Measurements from ENCODE around the gene PSMD13. TPM values are rescaled to one million over a fixed set of nuclear protein-coding genes. Genes with fewer than 3 reads are reported as not detected.
"Not testable (repeated sequence)": the region's sequence is repeated elsewhere in the genome, so short reads cannot be mapped to it uniquely, and the experiment has no call there.

PSMD13 gene
- polyA plus RNA-seq, 10 donors = 88.0 to 129 (median 99.1) TPM

DNA sequence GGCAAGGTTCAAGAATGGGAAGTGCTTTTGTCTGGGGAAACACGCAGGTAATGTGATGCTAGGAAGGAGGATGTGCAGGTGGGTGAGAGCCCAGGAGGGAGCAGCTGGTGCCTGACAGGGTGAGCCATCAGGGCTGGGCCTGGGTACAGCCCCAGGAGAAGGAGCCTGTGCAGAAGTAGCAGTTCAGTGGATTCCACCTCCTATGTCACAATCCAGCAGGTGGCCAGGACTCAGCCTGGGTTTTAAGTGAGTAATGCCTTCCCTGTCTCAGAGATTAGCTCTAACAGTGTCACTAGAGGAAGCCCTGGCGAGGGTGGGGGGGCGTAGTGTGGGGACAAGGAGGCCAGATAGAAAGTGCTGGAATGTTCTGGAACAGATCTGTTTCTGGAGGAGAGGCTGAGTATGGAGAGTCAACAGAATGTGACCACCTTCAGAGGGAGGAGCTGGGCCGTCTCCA, 21.2 kb upstream of the PSMD13 start:
- no peak for DNase-seq

DNA sequence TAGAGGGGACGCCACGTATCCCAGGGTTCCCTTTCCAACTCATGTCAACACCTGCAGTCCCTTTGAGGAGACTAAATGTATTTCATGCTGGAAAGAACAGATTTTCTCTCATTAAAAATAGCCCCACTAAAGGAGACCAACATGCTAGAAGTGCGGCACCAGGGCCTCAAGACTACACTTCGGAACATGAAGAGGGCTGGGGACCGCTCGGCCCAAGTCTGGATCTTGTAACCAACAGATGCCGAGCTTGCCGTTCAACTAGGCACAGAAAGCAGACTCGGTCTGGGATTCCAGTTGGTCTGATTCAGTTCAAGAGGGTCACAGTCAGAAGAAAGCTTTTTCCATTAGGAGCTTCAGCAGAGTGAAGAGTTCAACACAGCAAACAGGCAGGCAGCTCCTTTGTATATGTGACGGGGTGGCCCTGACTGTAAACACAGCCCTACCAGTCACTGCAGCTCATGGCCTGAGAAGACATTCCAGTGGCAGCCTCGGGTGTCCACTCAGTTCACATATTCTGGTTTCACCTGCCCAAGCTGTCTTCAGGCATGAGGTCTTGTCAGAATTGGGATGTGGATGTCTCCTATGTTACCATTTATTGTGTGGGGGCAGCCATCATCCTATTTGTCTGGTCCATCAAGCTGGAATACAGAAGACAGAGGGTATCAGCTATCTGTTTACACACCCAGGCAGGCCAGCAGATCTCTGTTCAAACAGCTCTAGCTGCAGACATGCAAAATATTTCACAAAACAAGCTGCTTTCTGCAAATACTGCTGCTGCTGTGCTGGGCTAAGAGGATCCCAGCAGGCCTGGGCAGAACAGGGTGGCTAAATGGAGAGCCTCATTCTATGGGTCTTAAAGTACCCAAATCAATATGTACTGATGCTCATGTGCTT, 20.4 kb upstream of the PSMD13 start:
- no peak for DNase-seq

DNA sequence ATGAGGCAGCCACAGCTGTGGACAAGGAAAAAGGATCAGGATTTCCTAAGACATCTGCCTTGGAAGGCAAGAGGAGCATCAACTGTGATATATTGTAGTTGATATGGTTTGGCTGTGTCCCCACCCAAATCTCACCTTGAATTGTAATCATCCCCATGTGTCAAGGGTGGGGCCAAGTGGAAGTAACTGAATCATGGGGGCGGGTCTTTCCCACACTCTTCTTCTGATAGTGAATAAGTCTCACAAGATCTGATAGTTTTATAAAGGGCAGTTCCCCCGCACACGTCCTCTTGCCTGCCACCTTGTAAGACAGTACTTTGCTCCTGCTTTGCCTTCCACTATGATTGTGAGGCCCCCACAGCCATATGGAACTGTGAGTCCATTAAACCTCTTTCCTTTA, 19.1 kb upstream of the PSMD13 start:
- DNase-seq = no peak

DNA sequence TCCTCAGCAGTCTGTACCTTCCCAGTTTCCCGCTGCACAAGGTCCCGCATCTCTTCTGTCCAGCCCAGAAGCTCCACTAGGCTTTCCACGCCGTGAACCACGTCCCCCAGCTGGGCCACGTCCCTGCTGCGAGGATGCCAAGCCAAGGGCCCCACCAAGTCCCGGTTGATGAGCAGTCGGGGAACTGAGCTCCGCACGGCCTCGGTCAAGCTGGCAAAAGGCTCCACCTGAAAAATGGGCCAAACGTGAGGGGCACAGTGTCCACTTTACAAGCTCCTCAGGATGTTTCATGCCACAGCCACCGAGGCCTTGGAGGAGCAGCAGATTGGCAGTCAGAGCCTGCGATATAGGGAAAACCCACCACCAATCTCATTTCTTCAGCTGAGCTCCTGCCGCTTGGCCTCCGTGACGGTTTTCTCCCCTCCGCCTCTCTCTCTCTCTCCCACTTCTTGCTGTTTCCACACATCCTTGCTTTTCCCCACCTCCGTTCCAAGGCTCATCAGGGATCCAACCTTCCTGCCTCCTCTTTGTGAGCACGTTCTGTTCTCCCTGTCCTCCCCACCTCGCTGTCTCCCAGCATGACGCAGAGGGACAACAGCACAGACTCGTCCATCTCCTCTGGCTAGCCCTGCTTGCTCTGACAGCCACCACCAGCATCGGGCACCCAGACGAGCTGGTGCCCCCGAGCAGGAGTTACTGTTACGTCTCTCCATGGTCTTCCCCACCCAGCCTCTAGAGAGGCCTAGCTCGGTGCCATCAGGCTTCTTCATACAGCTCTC, 17.8 kb upstream of the PSMD13 start:
- DNase-seq = no peak

DNA sequence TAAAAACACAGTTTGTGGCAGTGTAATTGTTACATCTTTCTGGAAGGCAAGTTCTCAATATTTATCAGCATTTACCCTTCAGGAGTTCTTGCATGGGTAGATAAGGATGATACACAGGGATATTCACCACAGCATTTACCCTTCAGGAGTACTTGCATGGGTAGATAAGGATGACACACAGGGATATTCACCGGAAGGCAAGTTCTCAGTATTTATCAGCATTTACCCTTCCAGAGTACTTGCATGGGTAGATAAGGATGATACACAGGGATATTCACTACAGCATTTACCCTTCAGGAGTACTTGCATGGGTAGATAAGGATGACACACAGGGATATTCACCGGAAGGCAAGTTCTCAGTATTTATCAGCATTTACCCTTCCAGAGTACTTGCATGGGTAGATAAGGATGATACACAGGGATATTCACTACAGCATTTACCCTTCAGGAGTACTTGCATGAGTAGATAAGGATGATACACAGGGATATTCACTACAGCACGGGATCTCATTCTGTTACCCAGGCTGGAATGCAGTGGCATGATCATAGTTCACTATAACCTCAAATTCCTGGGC, 16.0 kb upstream of the PSMD13 start:
- not testable (repeated sequence) for DNase-seq

DNA sequence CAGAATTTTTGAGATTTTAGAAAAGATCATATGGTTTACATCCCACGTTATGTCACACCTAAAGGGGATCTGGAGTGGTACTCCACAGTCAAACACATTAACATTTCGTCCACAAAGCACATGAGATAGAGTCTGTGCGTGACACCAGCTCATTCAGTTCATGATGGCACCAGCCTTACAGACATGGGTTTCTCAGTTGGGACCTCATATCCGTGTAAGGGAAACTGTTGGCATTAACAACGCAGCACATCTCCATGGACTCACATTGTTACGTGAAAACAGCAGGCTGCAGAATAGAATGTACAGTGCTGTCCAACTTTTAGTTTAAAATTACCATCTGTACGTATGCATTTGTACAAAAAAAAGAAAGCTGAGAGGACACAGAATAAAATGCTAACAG, 15.2 kb upstream of the PSMD13 start:
- DNase-seq = no peak

DNA sequence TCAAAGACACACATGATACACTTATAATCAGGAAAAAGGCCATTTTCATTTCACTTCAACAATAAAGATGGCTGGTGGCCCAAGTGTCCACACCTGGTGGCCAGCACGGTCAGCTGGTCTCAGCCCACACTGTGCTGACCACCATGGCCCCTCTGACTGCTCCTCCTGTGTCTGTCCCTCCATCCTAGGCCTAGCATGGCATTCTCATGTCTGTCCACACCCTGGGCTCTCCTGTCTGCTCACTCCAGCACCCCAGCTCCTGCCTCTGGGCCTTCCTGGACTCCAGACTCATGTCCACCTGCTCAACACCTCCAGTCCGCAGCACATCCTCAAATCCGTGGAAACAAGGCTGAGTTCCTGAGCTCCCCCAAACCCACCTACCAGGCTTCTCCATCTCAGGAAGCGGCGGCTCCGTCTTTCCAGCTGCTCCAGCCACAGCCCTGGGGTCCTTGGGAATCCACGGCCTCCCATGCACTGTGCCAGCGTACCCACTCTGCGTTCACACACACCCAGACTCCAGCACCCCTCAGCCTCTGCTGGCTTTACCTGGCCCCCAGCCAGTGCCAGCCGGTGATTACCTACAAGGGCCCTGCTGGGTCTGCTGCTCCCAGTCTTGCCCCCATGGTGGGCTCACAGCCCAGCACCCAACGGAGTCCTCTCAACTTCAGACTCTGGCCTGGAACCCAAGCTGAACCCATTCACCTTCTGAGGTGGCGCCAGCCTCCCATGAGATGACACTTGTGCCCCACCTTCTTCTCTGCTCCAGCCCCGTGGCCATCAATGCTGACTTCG, 14.6 kb upstream of the PSMD13 start:
- no peak for DNase-seq

DNA sequence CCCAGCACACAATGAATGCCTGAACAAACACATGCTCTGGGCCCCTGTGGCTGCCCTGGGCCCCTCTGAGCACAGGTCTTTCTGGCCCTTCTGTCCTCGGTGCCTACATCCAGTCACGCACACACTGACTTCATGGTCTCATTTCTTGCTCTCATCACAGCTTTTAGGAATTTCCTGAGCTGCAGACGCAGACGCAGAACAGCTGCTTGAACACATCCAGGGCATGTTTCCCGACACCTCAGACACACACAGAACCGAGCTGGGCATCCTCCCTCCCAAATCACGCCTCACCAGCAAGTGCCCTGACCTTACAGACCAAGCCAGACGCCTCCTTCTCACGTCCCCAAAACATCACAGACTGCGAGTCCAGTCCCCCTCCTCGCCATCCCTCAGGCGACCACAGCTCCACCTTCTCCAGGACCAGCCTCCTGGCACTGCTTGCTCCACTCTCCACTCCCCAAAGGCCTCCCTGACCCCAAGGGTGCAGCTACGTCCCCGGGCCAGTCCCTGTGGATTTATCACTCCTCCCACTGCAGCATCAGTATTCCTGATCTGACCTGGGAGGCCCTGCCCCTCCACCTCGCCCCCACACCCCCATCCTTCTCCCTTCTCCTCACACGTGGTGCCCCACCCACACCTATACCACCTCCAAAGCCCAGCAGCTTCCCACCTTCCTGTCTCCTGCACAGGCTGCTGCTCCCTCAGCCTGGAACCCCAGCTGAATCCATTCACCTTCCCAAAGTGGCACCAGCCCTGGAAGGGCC, 13.6 kb upstream of the PSMD13 start:
- DNase-seq = no peak

DNA sequence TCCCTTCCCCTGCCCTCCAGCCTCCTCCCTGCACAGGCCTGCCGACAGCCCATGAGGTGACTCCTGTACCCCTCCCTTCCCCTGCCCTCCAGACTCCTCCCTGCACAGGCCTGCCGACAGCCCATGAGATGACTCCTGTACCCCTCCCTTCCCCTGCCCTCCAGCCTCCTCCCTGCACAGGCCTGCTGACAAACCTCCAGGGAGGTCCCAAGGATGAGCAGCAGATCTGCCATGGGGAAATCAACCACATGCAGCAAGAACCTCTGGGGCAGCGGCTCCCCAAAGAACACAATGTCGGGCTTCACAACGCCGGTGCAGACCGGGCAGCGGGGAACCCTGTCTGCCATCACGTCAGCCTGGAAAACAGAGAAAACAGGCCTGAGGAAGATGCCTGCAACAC, 12.9 kb upstream of the PSMD13 start:
- no peak for DNase-seq

DNA sequence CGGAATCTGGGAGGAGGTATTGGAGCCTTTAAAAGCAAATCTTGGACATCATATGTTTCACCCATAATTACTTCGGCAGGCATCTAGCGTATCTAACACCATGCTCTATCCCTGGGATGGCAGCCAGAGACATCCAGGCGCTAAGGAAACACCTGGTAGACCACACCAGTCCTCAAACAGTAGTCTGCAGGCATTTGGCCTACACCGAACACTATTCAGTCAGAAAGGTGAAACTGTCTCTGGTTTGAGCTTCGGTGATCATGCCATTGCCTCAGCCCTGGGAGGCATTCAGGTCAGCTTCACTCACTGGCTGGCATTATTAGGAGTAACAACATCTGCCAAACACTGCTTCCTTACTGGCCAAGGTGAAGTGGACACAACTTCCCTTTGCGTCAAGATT, 12.4 kb upstream of the PSMD13 start:
- no peak for DNase-seq

DNA sequence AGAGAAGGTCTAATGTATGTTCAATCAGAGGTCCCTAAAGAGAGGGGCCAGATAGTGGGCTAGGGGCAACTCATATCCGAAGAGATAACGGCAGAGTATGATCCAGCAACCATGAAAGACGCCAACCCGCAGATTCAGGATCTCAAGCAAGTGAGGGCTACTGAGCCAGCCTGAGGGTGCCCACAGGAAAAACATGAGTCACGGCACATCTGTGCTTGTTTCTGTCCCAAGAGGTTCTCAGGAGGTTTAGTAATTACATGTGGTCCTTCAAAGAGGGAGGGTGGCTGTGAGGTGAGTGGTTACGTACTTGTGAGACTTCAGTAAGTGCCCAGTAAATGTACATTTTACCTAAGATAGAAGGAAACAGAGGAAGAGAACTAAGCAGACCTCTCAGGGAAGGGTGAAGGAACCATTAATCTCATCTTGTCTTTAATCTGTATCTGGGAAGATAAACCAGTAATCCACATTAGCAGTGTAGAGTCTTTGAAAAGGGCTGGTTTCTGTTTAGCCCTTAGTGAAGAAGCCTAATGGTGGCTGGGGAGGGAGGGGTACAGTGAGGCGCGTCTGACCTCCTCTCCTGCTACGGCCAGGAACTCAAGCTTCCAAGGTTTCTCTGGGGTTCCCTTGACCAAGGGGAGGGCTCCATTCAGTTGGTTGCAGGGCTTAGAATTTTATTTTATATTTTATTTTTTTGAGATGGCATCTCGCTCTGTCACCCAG, 10.9 kb upstream of the PSMD13 start:
- DNase-seq = no peak

DNA sequence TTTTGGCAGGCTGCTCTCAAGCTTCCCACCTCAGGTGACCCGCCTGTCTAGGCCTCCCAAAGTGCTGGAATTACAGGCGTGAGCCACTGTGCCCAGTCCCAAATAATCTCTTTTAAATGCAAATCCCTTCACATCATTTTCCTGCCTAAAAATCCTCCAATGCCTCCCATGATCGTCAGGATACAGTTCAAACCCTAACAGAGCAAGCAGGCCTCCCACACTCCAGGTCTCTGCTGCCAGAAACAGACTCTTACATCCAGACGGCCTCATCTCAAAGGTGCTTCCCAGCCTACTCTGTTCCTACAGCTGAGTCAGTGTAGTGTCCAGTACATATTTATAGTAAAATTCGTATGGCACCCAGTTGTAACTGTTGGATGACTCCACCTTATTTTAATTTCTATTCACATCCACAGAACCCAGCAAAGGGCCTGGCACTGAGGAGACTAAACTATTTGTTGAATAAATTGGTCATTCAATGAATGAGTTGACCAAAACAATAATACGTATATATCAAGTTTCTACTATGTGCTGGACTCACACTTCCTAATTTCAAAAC, 8.9 kb upstream of the PSMD13 start:
- DNase-seq = no peak

DNA sequence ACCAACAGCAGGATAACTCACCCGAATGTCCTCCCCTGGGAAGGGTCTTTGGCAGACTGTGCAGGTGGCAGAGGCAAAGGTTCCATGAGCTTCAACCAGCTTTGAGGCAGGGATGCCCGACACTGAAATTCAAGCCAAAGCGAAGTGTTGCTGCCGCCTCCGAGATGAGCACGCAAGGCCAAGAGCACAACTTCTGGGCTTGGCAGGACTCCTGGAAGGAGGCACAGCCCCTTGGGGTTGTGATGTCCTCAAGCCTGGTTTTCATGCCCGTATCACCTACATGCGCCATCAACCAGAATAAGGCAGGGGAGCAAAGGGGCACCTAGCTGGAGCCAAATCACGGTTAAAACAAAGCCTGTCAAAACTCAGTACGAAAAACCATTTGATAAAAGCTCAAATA, 6.3 kb upstream of the PSMD13 start:
- no peak for DNase-seq

DNA sequence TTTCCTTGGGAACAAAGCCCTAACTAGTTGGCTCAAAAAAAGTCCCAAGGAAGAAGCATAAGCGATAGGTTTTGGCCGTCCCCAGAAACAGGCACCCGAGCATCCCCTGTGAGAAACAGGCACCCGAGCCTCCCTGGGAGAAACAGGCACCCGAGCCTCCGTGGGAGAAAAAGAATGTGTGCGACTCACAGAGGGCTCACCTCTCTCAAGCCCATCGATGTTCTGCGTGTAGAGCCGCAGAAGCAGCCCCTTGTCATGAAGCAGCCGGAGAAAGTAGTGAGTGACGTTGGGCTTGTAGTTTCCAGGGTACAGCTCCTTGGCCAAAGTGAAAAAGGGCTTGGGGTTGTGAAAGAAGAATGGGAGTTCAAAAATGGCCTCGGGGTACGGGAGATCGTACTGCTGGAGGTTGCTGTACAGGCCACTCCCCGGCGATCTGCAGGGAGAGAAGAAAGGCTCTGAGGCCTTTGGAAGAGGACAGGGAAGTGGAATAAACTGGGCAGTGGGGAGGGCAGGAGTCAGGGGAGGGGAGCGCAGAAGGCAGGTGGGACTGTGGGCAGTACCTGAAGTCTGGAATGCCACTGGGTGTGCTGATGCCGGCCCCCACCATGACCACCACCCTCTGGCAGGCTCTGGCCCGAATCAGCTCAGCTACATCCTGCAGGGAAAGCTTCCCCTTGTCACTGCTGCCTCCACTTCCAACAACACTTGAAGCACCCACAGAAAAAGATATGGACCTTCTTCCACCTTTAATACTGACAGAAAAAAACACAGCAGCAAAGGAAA, 3.8 kb upstream of the PSMD13 start:
- DNase-seq = no peak

DNA sequence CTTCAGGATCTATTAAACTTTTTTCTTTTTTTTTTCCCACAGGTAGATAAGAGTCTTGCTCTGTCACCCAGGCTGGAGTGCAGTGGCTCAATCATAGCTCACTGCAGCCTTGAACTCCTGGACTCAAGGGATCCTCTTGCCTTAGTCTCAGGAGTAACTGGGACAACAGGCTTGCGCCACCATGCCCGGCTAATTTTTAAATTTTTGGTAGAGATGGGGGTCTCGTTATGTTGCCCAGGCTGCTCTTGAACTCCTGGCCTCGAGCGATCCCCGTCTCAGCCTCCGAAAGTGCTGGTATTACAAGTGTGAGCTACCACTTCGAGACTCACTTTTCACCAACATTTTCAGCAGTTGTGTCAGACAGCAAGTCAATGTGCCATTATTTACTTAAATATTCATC, 1.6 kb upstream of the PSMD13 start:
- no peak for DNase-seq

DNA sequence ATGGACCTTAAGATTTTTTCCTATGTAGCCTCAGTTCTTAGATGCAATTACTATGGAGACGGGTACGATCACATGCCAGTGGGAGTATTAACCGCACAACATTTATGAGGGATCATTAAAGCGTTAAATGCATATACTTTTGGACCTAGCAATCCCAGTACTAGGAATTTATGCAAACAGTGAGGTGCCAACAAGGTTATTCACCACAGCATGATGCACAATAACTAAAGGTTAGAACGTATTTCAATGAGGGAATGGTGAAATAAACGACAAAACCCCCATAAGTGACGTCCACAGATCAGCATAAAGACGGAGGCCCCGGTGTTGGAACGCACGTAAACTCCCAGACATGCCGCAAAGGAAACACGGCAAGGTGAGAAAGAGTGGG, 1.2 kb upstream of the PSMD13 start:
- no peak for DNase-seq

DNA sequence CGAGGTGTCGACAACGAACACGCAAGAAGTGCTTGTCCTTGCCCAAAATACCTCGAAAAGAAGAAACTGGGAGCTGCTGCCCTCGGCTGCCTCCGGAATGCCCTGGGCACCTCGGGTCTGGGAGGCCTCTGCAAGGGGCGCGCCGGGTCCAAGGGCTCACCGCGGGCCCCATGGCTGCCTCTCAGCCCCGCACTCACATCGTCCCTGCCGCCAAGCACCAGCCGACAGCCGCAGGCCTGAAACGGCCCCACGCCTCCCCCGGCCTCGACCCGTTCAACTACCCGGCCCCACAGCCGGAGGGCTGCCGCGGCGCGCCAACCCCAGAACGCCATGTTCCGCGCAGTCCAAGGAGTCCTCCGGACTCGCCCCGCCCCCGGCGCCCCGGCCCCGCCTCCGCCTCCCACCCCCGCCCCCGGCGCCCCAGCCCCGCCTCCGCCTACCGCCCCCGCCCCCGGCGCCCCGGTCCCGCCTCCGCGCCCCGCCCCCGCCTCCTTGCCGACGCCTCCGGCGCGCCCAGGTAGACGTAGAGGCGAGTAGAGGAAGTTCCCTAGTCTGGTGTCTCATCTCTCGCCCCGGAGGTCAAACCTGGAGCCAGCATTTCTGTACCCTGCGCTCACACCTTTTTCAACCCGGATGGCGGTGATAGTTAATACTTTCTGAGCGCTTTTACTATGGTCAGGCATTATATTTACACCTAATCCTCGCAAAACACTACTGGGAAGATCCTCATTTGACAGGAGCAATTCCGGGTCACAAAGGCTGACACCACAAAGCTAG, 591 bp upstream of the PSMD13 start, which contains the start of gene SIRT3:
Gene SIRT3 (minus strand): TSS at position 346 of the 777 bp plus-strand sequence. CDS start 14 bp downstream, at position 332.
- DNase-seq = peak; percentile 79 to 87 (median 85)

DNA sequence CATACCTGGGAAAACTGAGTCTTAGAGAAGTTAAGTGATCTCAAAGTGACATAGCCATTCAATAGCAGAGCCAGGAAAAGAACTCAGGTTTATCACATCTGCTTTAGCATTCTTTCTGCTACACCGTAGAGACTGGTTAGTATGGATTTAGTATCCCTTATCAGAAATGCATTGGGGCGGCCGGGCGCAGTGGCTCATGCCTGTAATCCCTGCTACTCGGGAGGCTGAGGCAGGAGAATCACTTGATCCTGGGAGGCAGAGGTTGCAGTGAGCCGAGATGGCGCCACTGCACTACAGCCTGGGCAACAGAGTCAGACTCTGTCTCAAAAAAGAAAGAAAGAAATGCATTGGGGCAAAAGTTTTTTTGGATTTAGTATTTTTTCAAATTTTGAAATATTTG, 1.6 kb downstream of the PSMD13 start:
- not testable (repeated sequence) for DNase-seq
